ENCODE results near the gene VPS4B. TPM values are rescaled to one million over a fixed set of nuclear protein-coding genes. Genes with fewer than 3 reads are reported as not detected.

Gene VPS4B
- total and polyA plus RNA-seq, 2 experiments from 2014 or later = 30.2 to 49.4 TPM

- TF ChIP-seq, protein P1, sequence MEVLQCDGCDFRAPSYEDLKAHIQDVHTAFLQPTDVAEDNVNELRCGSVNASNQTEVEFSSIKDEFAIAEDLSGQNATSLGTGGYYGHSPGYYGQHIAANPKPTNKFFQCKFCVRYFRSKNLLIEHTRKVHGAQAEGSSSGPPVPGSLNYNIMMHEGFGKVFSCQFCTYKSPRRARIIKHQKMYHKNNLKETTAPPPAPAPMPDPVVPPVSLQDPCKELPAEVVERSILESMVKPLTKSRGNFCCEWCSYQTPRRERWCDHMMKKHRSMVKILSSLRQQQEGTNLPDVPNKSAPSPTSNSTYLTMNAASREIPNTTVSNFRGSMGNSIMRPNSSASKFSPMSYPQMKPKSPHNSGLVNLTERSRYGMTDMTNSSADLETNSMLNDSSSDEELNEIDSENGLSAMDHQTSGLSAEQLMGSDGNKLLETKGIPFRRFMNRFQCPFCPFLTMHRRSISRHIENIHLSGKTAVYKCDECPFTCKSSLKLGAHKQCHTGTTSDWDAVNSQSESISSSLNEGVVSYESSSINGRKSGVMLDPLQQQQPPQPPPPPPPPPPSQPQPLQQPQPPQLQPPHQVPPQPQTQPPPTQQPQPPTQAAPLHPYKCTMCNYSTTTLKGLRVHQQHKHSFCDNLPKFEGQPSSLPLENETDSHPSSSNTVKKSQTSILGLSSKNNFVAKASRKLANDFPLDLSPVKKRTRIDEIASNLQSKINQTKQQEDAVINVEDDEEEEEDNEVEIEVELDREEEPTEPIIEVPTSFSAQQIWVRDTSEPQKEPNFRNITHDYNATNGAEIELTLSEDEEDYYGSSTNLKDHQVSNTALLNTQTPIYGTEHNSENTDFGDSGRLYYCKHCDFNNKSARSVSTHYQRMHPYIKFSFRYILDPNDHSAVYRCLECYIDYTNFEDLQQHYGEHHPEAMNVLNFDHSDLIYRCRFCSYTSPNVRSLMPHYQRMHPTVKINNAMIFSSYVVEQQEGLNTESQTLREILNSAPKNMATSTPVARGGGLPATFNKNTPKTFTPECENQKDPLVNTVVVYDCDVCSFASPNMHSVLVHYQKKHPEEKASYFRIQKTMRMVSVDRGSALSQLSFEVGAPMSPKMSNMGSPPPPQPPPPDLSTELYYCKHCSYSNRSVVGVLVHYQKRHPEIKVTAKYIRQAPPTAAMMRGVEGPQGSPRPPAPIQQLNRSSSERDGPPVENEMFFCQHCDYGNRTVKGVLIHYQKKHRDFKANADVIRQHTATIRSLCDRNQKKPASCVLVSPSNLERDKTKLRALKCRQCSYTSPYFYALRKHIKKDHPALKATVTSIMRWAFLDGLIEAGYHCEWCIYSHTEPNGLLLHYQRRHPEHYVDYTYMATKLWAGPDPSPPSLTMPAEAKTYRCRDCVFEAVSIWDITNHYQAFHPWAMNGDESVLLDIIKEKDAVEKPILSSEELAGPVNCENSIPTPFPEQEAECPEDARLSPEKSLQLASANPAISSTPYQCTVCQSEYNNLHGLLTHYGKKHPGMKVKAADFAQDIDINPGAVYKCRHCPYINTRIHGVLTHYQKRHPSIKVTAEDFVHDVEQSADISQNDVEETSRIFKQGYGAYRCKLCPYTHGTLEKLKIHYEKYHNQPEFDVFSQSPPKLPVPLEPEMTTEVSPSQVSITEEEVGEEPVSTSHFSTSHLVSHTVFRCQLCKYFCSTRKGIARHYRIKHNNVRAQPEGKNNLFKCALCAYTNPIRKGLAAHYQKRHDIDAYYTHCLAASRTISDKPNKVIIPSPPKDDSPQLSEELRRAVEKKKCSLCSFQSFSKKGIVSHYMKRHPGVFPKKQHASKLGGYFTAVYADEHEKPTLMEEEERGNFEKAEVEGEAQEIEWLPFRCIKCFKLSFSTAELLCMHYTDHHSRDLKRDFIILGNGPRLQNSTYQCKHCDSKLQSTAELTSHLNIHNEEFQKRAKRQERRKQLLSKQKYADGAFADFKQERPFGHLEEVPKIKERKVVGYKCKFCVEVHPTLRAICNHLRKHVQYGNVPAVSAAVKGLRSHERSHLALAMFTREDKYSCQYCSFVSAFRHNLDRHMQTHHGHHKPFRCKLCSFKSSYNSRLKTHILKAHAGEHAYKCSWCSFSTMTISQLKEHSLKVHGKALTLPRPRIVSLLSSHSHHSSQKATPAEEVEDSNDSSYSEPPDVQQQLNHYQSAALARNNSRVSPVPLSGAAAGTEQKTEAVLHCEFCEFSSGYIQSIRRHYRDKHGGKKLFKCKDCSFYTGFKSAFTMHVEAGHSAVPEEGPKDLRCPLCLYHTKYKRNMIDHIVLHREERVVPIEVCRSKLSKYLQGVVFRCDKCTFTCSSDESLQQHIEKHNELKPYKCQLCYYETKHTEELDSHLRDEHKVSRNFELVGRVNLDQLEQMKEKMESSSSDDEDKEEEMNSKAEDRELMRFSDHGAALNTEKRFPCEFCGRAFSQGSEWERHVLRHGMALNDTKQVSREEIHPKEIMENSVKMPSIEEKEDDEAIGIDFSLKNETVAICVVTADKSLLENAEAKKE (CRISPR knock-in tag; IDR thresholded peaks at IDR 0.05) = no peak
- TF ChIP-seq CREB1 (CRISPR knock-in tag; IDR thresholded peaks at IDR 0.05; ENCODE audit: low read depth) (no peak), ETS1 (IDR thresholded peaks at IDR 0.05) (no peak), ZNF331 (CRISPR knock-in tag; IDR thresholded peaks at IDR 0.05; ENCODE audit: low read depth) (no peak), JUNB (IDR thresholded peaks at IDR 0.05; ENCODE audit: unreplicated experiment) (no peak), EZH2 (IDR thresholded peaks at IDR 0.05; ENCODE audit: low read depth, unreplicated experiment) (no peak), EZH2phosphoT487 (IDR thresholded peaks at IDR 0.05; ENCODE audit: unreplicated experiment) (no peak), POLR2AphosphoS5 (IDR thresholded peaks at IDR 0.05; ENCODE audit: low read depth) (no peak)
- TF ChIP-seq, protein P2, sequence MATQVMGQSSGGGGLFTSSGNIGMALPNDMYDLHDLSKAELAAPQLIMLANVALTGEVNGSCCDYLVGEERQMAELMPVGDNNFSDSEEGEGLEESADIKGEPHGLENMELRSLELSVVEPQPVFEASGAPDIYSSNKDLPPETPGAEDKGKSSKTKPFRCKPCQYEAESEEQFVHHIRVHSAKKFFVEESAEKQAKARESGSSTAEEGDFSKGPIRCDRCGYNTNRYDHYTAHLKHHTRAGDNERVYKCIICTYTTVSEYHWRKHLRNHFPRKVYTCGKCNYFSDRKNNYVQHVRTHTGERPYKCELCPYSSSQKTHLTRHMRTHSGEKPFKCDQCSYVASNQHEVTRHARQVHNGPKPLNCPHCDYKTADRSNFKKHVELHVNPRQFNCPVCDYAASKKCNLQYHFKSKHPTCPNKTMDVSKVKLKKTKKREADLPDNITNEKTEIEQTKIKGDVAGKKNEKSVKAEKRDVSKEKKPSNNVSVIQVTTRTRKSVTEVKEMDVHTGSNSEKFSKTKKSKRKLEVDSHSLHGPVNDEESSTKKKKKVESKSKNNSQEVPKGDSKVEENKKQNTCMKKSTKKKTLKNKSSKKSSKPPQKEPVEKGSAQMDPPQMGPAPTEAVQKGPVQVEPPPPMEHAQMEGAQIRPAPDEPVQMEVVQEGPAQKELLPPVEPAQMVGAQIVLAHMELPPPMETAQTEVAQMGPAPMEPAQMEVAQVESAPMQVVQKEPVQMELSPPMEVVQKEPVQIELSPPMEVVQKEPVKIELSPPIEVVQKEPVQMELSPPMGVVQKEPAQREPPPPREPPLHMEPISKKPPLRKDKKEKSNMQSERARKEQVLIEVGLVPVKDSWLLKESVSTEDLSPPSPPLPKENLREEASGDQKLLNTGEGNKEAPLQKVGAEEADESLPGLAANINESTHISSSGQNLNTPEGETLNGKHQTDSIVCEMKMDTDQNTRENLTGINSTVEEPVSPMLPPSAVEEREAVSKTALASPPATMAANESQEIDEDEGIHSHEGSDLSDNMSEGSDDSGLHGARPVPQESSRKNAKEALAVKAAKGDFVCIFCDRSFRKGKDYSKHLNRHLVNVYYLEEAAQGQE (IDR thresholded peaks at IDR 0.05; ENCODE audit: unreplicated experiment) = no peak
Measured at GRCh38 chr18:63433334-63433866, 11.1 kb upstream of the VPS4B start (continued).

Measured in GM23338 (cell line).